Stimulated activated CD4-positive, alpha-beta T cell treated with anti-CD3 and anti-CD28 coated beads, TNF-alpha, amount 100 ng/mL, for 4 hours (primary cell): Measurements from ENCODE around the gene VPS52.

Experiments
- DNase-seq, 3 experiments: peaks; one replicate each; pipeline ENCODE4 v3.0.0-alpha.2; 2020; ENCODE audit warnings: low read depth in 3 of 3

VPS52 gene

DNA sequence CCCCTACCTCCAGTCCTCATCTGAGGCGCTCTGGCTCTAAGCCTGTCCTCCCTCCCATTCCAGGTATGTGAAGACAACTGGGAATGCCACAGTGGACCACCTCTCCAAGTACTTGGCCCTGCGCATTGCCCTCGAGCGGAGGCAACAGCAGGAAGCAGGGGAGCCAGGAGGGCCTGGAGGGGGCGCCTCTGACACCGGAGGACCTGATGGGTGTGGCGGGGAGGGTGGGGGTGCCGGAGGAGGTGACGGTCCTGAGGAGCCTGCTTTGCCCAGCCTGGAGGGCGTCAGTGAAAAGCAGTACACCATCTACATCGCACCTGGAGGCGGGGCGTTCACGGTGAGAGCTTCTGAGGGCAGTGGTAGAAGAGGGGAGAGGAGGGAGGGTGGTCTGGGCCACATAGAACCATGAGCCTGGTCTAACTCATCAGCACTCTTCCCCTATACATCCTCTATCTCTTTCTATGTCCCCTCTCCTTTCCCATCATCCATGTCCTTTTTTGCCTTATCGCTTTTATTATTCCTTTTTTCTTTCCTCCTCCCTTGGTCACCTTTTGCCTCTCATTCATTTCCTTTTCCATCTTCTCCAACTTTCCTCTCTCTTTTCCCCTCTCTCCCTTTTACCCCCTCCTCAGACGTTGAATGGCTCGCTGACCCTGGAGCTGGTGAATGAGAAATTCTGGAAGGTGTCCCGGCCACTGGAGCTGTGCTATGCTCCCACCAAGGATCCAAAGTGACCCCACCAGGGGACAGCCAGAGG lies 59.8 kb downstream of the VPS52 start:
- no peak for DNase-seq

DNA sequence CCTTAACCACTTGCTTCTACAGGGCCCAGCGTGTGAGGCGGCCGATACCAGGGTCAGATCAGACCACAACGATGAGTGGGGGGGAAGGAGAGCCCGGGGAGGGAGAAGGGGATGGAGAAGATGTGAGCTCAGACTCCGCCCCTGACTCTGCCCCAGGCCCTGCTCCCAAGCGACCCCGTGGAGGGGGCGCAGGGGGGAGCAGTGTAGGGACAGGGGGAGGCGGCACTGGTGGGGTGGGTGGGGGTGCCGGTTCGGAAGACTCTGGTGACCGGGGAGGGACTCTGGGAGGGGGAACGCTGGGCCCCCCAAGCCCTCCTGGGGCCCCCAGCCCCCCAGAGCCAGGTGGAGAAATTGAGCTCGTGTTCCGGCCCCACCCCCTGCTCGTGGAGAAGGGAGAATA lies 60.5 kb downstream of the VPS52 start:
- no peak for DNase-seq

DNA sequence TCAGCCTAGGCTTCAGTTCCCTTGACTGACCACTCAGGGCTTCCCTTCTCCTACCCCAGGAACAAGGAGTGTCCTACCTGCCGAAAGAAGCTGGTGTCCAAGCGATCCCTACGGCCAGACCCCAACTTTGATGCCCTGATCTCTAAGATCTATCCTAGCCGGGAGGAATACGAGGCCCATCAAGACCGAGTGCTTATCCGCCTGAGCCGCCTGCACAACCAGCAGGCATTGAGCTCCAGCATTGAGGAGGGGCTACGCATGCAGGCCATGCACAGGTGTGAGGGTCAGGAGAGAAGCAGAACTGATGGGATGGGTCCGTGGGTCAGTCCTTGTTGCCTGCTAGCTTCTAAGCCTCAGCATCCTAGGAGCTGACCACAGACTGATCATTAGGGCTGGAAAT lies 61.8 kb downstream of the VPS52 start:
- no peak for DNase-seq

DNA sequence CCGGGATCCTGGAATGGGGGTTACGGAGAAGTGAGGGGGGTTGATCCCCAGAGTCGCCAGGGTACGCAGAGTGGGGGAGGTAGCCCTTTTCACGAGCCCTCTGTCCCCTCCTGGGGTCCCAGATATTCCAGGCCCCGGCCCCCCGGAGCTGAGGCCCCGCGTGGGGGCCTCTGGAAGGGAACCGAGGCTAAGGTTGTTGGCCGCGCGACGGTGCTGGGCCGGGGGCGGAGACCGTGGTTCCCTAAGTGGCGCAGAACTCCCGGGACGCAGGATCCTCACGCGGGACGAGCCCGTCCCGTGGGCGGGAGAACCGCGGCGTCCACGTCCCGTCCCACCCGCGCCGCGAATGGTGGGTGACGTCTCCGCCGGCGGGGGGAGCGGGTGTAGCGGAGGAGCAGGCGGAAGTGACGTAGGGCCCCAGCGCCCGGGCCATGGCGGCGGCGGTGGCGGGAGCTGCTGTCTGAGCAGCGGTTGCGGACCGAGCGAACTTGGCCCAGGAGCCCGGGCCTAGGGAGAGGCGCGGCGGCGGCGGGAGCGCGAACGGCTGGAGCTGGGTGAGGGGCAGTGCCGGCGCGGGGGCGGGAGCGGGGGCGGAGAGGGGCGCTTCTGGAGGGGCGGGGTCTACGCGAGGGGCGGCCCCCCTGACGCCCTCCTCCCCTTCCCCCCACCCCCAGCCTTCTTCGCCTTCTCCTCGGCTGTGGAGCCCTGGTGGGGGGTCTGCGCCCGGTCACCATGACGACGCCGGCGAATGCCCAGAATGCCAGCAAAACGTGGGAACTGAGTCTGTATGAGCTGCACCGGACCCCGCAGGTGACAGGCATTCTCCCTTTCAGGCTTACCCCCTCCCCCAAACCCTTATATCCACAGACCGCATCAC lies 63.3 kb downstream of the VPS52 start, which contains the start of gene RING1:
RING1 (plus strand) TSS at position 410 of the 877 bp plus-strand sequence; CDS start at position 733, 323 bp downstream.
- DNase-seq: peak; percentile 81 to 83 (median 82)

DNA sequence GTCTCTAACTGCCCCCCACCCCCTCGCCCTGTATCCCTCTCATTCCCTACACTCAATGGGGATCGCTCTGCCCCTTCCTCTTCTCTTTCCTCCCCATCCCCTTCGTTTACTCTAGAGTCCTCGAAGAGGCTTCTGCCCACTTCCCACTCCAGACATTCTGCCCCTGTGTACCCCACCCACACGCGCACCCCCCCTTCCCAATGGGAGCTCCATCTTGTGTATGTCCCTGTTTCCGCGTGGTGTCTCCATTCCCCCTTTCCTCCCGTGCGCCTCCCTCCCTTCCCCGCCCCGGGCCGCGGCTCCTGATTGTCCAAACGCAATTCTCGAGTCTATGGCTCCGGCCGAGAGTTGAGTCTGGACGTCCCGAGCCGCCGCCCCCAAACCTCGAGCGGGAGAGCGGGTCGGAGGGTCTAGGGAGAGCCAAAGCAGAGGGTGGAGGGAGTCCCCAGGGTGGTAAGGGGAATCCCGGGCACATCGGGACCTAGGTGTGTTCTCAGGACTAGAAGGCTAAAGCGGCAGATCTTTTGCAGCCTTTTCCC lies 64.1 kb downstream of the VPS52 start:
- DNase-seq: no peak

DNA sequence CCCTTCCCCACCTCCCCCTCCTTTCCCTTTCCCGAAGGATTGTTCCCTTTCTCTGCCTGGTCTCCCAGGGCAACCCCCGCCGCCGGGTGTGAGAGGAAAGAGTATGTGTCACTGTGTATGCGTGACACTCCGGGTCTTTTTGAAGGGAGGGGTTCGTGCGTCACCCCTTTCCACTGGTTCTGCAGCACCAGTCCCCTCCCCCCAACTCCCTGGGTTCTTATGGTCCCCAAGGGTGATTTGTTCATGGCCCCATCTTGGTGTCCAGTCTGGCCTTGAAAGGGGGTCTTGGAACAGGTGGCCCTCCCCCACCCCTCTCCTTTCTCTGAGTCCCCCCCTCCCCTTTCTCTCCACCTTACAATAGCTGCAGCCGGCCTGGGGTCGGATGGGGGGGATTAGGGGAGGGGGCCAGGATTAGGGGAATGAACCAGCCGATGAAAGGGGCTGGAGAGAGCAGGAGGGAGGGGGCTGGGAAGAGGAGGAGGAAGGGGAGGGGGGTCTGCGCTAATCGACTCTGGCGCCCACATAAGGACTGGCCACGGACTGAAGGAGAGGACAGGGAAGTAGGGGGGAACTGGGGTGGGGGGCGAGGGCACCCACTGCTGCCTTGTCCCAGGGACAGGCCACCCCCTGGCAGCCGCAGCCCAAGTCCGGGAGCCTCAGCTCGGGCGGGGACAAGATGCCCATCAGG lies 64.7 kb downstream of the VPS52 start:
- no peak for DNase-seq

DNA sequence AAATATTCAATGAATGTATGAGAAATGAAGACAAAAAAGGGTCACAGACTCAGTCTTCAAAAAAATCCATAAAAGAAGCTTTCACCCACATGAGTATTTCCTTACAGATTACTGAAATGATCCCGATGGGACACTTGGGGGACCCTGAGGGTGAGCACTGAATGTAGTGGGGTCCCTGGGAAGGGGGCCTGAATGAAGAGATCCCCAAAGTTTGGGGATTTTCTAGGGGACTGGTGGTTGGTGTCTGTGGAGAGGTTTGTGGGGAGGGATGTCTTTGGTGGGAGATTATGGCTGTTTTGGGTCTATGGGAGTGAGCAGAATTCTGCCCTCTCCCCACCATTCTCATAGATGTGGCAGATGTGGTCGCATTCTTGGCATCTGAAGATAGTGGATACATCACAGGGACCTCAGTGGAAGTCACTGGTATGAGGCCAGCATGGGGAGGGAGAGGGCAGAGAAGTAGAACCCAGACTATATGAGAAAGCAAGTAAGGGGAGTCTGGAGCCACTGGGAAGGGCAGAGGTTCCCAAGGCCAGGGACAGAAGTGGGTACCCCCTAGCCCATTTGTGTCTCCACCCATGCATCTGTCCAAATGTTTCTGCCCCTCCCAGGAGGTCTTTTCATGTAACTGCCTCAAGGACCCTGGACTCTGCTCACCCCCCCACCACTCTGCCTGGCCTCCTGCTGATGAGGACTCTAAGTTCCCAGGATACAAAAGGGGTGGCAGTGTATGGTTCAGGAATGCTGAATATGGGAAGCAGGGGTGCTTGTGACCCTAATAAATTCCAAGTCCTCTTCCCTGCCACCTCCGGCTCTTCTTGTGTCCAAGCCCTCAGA lies 65.4 kb downstream of the VPS52 start:
- DNase-seq: no peak

DNA sequence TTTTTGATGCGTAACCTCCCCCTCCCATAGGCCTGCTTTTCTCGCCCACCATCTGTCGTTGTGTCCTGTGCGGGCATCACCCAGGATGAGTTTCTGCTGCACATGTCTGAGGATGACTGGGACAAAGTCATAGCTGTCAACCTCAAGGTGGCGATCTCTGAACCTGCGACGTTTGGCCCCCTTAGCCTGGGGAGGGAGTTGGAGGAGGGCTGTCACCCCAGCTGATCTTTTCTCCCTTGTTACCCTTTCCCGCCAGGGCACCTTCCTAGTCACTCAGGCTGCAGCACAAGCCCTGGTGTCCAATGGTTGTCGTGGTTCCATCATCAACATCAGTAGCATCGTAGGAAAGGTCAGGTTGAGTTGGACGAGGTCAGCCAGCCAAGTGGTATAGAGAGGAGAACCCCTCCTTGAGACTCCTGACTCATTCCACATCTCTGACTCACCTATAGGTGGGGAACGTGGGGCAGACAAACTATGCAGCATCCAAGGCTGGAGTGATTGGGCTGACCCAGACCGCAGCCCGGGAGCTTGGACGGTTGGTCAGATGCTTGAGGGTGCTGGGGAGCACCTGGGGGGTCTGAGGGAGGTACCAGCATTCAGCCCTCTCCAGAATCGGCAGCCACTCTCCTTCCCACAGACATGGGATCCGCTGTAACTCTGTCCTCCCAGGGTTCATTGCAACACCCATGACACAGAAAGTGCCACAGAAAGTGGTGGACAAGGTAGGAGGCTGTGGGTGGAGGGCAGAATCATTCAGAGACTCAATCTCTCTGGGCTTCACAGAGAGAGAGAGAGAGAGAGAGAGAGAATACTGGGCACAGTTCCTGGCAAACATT lies 66.3 kb downstream of the VPS52 start:
- DNase-seq: no peak

DNA sequence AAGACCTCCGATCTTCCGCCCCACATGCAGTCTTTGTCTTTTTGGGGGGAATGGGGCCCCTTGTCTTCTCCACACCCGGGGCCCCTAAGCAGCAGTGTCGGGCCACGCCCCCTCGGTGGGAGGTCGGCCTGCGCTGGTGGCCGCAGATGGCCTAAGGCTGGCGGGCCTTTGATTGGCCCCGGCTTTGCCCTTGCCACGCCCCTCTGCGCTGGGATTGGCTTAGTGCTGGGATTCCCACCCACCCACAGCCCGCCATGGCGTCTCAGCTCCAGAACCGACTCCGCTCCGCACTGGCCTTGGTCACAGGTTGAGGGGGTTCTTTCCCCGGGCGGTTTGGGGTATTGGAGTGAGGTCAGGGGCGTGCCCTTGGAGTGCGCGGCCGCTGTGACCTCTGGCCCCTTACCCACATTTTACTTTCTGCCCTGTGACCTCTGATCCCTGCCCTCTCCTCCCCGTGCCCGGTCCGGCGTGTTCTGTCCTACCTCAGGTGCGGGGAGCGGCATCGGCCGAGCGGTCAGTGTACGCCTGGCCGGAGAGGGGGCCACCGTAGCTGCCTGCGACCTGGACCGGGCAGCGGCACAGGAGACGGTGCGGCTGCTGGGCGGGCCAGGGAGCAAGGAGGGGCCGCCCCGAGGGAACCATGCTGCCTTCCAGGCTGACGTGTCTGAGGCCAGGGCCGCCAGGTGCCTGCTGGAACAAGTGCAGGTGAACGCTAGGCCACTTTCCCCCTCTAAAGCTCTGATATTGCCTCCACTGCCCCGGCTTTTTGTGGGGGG lies 67.1 kb downstream of the VPS52 start, which contains the start of gene HSD17B8:
HSD17B8 (plus strand) TSS at position 241 of the 776 bp plus-strand sequence; CDS start at position 255, 14 bp downstream.
- DNase-seq: peak; percentile 85 to 91 (median 85)

DNA sequence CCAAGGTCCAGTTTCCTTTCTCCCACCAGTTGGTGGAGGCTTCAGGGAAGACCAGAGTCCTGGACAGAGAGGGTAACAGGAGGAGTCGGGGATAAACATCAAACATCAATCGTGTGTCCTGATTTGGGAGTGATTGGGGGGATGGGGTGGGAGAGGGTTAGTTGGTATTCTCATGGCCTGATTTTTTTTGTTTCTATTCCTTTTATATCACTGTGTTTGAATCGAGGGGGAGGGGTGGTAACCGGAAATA lies 67.6 kb downstream of the VPS52 start:
- no peak for DNase-seq

DNA sequence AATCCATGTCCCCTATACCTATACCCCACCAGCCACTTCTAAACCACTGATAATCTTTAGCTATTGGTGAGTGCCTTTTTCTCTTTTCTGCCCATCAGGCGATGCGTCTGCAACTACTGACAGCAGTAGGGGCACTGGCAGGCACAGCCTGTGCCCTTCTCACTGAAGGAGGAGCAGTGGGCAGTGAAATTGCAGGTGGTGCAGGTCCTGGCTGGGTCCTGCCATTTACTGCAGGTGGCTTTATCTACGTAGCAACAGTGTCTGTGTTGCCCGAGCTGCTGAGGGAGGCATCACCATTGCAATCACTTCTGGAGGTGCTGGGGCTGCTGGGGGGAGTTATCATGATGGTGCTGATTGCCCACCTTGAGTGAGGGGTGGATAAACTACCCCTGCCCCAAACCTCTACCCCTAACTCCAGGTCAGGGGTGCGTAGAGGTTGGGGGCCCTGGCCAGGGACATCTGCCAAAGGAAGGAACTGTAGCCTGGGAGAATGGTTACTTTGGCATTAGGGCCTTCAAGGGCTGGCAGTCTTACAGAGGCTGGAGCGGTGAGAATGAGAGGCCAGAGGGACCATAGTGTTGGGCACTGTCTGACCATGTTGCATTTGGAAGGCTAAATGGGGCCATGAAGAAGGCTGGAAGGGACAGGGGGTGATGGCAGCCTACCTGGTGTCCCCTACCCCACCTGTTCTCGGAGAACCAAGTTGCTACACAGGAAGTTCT lies 68.1 kb downstream of the VPS52 start:
- DNase-seq: no peak

DNA sequence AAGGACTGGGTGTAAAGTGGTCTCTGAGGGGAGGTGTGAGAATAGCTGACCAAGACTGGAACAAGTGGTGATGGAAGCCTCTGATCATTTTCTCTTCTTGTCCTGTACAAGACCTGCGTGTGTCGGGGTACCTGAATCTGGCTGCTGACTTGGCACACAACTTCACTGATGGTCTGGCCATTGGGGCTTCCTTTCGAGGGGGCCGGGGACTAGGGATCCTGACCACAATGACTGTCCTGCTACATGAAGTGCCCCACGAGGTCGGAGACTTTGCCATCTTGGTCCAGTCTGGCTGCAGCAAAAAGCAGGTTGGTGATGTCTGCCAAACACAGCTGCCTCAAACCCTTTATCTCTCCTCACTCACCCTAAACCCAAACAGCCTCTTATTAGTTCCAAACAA lies 68.9 kb downstream of the VPS52 start:
- no peak for DNase-seq

DNA sequence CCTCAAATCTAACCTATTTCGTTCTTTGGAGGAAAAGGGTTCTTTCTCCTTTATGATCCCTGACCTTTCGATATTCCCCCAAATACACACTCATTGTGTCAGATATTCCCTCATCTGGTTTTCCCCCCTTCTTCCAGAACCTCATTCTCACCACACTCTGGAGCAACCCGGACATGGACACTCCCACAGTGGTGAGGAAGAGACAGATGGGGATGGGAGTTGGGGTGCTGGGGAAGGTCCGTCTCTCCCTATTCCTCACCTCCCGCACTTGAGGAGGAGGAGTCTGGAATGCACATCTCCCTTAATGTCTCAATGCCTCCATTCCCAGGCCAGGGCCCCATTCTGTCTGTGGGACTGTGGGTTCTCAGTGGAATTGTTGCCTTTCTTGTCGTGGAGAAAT lies 69.7 kb downstream of the VPS52 start:
- no peak for DNase-seq

DNA sequence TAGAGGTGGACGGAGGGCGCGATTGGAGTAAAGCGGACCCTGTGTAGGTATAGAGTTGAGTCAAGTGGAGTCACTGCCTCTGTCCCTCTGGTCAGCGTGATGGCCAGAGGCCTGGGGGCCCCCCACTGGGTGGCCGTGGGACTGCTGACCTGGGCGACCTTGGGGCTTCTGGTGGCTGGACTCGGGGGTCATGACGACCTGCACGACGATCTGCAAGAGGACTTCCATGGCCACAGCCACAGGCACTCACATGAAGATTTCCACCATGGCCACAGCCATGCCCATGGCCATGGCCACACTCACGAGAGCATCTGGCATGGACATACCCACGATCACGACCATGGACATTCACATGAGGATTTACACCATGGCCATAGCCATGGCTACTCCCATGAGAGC lies 70.5 kb downstream of the VPS52 start:
- DNase-seq: no peak
